Activated CD4-positive, CD25-positive, alpha-beta regulatory T cell treated with anti-CD3 and anti-CD28 coated beads, Interleukin-2, amount 50 U/mL, for 16 hours (primary cell): ENCODE data around the gene NRIP3.
"Not testable (repeated sequence)": the region's sequence is repeated elsewhere in the genome, so short reads cannot be mapped to it uniquely, and the experiment has no call there.

Experiments used
- DNase-seq: peaks from one replicate; pipeline ENCODE4 v3.0.0-alpha.2; 2020; ENCODE audit warnings: low read depth, low spot score

NRIP3 gene

DNA sequence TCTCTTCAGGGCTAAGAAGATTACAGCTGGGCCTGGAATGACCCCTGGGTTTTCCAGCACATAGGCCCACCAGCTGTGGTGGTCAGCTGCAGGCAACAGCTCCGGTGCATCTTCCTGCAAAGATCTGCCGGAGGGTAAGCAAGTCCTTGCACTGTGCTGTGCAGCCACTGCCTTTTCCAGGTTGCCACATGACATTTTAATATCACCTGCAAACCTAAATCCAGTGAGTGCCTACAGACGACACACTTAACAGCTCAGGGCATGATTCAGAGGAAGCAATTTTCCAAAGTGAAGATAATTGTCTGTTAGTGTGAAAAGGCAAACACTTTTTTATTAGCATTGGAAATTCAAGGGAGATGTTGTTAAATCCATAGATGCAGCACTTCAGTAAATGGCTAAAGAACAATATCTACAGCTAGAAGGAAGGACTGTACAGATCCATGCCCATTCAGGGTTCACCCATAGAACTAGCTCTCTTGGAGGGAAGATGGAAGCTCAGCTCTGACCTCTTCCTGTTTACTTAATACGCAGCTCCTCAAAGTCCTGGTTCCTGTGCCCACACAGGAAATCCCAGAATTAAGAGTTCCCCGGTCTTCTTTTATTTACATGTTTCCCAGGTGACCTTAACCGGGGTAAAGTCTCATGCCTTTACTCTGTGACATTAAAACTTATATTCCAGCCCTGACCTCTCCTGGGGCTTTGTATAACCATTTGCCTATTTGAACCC lies 13.3 kb upstream of the NRIP3 start:
- DNase-seq, result no peak

DNA sequence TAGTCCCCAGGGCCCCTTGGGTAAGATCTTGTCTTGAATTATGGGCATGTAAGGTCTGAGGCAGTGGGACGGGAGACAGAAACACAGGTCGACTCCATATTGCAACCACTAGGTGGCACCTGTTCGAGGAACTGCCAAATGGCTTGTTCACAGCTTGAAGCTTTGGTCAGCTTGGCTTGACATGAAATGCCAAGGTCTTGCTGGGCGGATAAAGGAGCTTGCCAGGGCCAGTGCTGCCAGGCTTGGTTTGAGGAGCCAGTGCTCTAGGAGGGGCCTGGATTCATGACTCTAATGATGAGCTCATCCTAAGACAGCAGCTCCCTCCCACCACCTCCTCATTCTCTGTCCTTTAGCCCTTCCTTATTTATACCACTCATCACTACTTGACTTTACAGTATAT lies 11.9 kb upstream of the NRIP3 start:
- peak; percentile 33 for DNase-seq

- DNase-seq, result no peak
Measured at GRCh38 chr11:9014826-9015225, 11.0 kb upstream of the NRIP3 start.

DNA sequence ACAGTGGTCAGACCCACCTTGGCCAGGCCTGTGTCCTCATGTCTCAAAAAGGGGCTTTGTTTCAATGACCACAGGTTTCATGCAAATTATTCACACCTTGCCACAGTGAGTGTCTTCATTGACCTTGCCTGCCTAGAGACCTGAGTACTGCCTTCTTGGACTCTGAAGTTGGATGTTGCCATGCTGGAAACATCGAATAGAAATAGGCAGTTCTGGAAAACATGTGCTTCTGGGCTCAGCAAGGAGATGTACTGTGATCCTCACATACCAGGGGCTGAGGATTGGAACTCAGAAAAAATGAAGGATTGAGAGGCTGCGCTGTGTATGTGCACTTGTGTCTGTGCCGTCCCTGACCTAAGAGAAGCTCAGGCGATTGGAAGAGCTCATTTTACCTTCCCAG lies 9.6 kb upstream of the NRIP3 start:
- no peak for DNase-seq

- not testable (repeated sequence) for DNase-seq
Measured at GRCh38 chr11:9009538-9009937, 5.7 kb upstream of the NRIP3 start.

GRCh38 chr11:9008661-9009060 lies 4.9 kb upstream of the NRIP3 start:
- DNase-seq, result no peak

- no peak for DNase-seq
Measured at GRCh38 chr11:9008011-9008550, 4.3 kb upstream of the NRIP3 start.

DNA sequence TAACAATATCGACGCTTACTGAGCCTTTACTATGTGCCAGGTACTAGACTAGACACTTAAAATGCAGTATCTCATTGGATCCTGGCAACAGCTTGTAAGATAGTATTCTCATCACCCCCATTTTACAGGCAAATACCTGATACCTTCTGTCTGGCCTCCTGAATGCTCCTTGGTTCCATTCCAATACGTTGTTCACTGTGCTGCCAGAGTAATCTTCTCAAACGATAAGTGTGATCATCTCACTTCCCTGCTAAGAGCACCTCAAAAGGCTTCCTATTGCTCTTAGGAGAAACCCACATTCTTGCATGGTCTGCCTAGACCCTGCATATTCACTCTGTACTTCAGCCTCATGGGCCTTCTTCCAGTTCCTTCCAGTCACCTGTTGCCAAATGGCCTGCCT lies 1.3 kb upstream of the NRIP3 start:
- DNase-seq, result no peak

- no peak for DNase-seq
Measured at GRCh38 chr11:9004183-9004926, 554 bp upstream of the NRIP3 start.

DNA sequence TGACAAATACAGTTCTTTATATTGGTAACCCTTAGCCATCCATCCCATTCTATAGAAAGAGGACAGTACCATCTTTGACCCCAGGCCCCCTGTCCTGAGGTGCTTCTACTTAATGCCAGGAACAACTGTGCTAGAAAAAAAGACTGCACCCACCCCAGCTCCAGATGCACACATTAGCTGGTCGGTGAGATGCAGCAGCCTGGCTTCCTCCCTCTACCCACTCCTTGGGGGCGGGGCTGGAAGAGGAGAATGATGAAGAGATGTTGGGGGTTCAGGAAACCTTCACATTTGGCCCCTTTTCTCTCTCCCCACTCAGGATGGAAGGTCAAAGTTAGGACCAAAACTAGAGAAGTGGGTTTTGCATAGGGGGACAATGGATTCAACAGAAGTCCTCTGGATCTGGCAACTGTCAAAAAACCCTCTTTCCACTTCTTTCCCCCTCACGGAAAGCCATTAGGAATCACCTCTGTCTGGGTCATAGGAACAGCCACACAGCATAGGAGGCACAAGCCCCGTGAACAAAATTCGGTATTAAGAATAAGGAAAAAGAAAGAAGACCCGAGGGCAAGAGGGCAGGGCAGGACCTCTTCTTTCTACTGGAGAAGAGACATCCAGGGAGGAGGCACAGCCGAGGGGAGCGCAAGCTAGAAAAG lies 755 bp downstream of the NRIP3 start:
- no peak for DNase-seq

- DNase-seq, result no peak
Measured at GRCh38 chr11:9001736-9002135, 2.1 kb downstream of the NRIP3 start.

DNA sequence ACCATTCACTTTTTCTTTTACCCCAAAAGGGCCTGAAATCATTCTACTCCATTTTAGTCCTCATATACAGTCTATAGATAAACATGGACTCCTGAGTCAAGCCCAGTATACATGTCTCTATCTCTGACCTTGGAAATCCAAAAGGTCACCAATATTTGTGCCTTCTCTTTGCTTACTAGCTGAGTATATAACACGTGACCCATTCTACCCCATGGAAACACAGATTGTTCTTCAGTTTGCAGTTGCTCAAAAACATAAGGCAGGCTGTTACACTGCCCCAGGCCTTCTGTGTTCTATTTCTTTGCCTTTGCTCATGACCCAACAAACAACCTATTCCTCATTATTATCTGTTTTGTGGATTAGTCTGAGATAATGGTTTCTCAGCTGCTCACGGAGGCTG lies 5.8 kb downstream of the NRIP3 start:
- DNase-seq, result no peak

DNA sequence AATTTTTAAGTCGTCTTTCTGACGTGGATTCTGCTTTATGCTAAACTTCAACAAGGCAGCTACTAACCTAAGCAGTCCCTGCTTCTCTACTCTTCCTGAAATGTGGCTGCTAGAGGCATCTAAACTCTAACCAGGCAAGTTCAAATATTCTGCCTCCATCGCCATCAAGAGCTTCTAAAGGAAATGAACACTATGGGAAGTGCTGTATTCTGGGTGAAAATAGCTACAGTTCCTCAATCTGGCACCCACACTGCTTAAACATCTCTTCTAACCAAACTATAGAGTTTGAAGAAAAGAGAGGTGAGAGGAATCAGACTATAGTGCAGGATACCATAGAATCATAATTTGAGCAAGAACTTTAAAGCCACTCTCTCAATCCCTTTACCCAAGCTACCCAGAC lies 6.3 kb downstream of the NRIP3 start:
- no peak for DNase-seq

- no peak for DNase-seq
Measured at GRCh38 chr11:8989453-8989852, 14.3 kb downstream of the NRIP3 start.

DNA sequence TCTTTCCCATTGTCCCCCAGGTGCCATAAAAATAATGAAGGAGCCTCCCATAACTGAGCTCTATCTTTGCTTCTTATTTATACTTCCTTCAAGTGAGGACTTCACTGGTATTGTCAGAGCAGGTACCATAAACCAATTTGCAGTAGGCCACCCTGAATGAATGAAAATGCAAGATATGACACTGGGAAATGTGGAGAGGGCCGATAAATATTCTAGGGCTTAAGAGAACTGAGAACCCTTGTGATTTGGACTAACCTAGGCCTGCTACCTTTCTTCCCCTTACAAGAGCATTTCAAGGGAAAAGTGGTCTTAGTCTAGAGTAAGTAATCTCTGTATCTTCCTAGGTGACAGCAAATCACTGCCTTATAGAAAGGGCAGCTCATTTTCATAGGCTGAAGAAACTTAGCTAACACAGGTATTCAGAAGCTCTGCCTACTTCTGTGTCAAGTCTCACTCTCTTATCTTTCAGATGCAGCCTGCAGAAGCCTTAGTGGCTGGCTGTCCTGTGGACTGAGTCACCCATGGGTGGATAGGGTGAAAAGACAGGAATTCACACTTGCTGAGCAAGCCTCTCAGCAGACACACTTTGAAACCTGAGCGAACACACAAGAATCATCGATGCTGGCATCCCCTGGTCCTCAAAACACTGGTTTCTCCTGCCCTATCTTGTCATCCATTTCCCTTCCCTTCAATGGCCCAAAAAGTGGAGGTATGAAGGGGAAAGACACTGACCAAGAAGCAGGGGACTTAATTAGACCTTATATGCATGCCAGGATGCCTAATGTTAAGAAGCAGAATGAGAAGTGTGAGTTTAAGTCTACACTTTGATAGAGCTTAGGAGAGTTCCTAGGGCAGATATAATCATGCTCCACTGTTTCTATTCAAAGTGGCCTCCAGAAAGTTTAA lies 15.2 kb downstream of the NRIP3 start:
- no peak for DNase-seq

DNA sequence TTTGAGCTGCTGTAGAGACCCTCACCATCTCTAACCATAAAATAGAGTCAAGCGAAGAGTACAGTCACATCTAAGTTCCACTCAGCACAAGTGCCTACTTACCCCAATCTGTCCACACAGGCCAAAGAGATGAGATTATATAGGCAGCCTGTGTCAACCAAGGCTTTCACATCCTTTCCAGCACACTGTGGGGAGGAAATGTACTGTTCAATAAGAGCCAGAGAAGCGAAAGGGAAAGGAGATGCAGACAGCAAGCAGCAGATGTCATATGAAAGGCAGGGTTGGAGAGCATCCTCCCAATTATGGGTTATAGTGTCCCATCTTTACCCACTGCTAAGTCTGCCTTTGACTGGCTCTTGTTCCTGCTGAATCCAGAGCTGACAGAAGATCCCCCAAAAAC lies 16.4 kb downstream of the NRIP3 start:
- no peak for DNase-seq

DNA sequence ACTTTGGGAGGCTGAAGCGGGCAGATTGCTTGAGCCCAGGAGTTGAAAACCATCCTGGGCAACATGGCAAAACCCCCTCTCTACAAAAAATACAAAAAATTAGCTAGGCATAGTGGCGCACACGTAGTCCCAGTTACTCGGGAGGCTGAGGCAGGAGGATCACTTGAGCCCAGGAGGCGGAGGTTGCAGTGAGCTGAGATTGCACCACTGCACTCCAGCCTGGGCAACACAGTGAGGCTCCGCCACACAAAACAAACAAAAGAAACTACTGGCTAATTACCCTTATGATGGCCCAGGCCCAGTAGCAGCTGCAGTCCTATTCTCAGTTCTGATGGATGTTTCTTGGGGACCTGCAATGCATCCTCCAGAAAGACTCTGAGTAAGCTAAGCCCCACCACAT lies 17.0 kb downstream of the NRIP3 start:
- not testable (repeated sequence) for DNase-seq

- no peak for DNase-seq
Measured at GRCh38 chr11:8985462-8985861, 18.3 kb downstream of the NRIP3 start.

DNA sequence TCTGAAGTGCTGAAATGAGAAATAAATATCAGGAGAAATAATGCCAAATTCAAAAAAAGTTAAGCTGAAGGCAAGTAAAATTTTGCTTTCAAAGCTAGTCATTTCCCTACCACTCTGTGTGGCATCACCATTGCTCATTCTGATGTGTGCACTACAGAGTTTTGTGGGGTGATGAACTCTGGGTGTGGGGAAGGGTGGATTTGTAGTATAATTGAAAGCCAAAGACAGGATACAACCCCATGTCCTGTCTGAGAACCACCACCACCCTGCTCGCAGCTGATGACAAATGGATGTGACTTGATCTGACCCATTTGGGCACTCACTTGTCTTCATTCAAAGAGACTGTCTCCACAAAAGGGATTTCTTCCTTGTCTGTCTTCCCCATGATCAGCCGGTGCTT lies 20.2 kb downstream of the NRIP3 start:
- DNase-seq, result no peak

GRCh38 chr11:8980485-8980884 lies 23.3 kb downstream of the NRIP3 start:
- no peak for DNase-seq

DNA sequence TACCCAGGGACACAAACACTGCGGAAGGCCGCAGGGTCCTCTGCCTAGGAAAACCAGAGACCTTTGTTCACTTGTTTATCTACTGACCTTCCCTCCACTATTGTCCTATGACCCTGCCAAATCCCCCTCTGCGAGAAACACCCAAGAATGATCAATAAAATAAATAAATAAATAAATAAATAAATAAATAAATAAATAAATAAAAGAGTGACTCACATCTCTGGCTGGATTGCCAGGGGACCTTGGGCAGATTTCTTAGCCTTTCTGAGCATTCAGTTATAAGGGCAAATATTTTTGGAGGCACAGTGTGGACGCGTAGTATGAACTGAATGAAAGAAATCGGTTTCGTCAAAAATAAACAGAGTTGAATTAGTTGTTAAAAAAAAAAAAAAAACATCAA lies 24.4 kb downstream of the NRIP3 start:
- DNase-seq, result not testable (repeated sequence)

DNA sequence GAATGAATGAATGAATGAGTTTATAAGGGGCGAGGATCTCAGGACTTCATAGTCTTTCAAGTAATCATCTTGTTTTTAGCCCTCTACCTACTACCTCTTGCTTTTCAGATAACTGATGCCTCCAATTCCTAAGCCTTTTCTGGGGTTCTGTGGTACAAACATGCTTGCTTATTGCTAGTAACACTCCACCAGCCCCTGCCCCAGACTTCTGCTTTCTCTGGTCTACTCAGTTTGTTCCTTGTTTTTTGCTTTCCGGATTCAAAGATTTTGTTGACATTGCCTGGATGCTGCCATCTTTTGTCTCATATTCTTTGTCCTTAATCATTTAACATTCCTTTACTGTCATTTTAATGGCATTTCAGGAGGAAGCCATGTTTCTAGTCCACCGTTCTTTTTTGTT lies 30.7 kb downstream of the NRIP3 start:
- no peak for DNase-seq
